HG03354 (cell line): ENCODE results near the gene MVB12A.

ENCODE experiments used
- ATAC-seq: cut with Tn5 transposase; IDR thresholded peaks from one replicate; pipeline ENCODE4 v1.9.1; 2021; ENCODE audit warnings: mild to moderate bottlenecking; ENCODE audit not compliant: unreplicated experiment, poor library complexity, severe bottlenecking

Gene MVB12A

GRCh38 chr19:17468302-17469091 lies 48.6 kb downstream of the MVB12A start:
- no peak for ATAC-seq

- ATAC-seq, result no peak
These were observed 49.2 kb downstream of the MVB12A start for GRCh38 chr19:17469092-17469480.

GRCh38 chr19:17469481-17470067 lies 49.7 kb downstream of the MVB12A start:
- ATAC-seq, result peak; percentile 64

GRCh38 chr19:17470068-17470841 lies 50.4 kb downstream of the MVB12A start, which contains the start of gene SLC27A1:
TSS of gene SLC27A1 (plus strand) at chr19:17470524. CDS start at chr19:17470541, 17 bp downstream.
- ATAC-seq, result peak; percentile 73

GRCh38 chr19:17471410-17472125 lies 51.7 kb downstream of the MVB12A start:
- ATAC-seq, result no peak

GRCh38 chr19:17473041-17473440 lies 53.2 kb downstream of the MVB12A start:
- no peak for ATAC-seq
